WI38 (cell line): Measurements from ENCODE around the gene RPL18.

Experiments used
- H3K4me3 ChIP-seq: 2 replicates; pipeline ENCODE4 v1.5.1; 2011; ENCODE audit warnings: low read depth, mild to moderate bottlenecking, control low read depth, low read length
- TF ChIP-seq, protein P1 (sequence below): IDR thresholded peaks from 2 replicates; pipeline ENCODE4 v1.5.1; 2012; ENCODE audit warnings: low read depth, mild to moderate bottlenecking, control low read depth, low read length

Gene RPL18

DNA sequence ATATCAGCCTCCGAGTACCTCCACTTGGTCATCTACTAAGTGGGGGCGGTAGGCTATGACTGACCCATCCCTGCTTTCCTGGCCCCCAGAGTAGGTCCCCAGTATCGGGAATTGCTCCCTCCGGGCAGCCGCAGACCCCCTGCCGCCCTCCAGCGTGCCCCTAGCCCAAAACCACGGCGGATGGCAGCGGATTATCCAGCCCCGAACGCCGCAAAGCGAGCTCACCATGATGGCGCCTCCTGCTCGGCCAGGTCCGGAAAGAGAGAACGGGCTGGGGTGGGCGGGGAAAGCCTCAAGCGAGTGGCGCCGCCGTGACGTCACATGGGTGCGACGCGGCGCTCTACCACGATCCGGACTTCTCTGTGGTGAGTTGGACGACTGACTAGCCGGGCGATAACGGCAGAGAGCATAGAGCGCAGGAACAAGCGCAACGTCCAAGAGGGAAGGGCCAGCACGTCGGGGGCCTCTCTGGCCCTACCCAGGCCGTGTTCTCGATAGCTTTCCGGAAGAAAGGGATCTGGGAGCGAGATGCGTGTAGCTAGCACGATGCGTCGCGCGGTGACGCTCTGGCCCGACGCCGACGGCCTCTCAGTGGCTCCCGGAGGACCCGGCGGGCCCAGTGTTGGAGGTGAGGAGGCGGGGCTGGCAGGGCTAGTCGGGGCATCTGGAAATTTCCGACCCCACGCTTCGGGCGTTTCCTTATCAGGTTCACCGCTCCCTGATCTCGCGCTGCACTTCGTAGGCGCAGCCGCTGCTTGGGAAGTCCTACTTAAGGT lies at the start of gene RPL18, which contains the start of gene SPHK2:
TSS of gene RPL18 (minus strand) at position 263 of the 776 bp plus-strand sequence. CDS start at position 228, 35 bp downstream.
TSS of gene SPHK2 (plus strand) at position 591 of the 776 bp plus-strand sequence. CDS start 1,009 bp downstream, outside the sequence.
- peak within 1 kb of the TSS; percentile 100 for H3K4me3 ChIP-seq
- TF ChIP-seq, protein P1, sequence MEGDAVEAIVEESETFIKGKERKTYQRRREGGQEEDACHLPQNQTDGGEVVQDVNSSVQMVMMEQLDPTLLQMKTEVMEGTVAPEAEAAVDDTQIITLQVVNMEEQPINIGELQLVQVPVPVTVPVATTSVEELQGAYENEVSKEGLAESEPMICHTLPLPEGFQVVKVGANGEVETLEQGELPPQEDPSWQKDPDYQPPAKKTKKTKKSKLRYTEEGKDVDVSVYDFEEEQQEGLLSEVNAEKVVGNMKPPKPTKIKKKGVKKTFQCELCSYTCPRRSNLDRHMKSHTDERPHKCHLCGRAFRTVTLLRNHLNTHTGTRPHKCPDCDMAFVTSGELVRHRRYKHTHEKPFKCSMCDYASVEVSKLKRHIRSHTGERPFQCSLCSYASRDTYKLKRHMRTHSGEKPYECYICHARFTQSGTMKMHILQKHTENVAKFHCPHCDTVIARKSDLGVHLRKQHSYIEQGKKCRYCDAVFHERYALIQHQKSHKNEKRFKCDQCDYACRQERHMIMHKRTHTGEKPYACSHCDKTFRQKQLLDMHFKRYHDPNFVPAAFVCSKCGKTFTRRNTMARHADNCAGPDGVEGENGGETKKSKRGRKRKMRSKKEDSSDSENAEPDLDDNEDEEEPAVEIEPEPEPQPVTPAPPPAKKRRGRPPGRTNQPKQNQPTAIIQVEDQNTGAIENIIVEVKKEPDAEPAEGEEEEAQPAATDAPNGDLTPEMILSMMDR: no peak

DNA sequence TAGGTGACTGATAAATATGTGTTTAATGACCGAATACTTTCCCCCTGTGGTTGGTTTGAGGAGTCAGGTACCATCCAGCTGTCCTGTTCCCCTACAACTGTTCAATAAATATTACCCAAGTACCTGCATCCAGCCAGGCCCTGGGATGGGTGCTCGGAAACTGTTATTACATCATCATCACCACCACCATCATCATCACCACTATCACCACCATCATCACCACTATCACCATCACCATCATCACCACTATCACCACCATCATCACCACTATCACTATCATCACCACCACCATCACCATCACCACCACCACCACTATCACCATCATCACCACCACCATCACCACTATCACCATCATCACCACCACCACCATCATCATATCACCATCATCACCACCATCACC lies 49.8 kb upstream of the RPL18 start:
- no peak overlapping the region for H3K4me3 ChIP-seq
- TF ChIP-seq, protein P1: no peak

DNA sequence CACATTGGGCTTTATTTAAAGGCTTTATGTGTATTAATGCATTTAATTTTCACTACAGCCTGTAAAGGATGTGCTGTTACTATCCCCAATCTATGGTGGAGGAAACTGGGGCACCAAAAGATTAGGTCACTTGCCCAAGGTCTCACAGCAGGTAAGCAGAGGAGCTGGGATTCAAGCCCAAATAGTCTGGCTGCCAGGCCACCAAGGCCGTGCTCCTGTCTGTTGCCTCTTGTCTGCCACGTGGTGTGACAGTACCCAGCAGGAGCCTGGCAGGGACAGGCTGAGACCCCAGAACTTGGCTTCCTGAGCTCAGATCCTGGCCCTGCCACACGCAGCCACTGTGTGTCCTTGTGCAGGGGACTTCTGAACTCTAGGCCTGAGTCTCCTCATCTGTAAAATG lies 49.4 kb upstream of the RPL18 start:
- no peak overlapping the region for H3K4me3 ChIP-seq
- TF ChIP-seq, protein P1: no peak

DNA sequence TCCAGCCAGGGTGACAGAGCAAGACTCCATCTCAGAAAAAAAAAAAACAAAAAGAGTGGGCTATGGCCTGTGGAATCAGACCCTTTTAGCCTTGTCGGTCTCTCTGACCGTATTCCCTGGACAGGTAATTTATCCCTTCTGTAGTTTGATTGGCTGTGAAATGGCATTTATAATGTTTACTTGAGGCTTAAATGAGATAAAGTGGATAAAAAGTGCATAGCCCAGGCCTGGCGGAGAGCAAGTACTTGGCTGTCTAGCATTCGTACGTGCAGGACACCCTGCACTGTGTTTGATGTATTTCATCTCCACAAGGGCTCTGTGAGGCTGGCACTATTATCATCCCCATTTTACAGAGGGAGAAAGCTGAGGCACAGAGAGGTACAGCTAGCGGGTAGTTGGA lies 46.8 kb upstream of the RPL18 start:
- TF ChIP-seq, protein P1: no peak
- no peak overlapping the region for H3K4me3 ChIP-seq

DNA sequence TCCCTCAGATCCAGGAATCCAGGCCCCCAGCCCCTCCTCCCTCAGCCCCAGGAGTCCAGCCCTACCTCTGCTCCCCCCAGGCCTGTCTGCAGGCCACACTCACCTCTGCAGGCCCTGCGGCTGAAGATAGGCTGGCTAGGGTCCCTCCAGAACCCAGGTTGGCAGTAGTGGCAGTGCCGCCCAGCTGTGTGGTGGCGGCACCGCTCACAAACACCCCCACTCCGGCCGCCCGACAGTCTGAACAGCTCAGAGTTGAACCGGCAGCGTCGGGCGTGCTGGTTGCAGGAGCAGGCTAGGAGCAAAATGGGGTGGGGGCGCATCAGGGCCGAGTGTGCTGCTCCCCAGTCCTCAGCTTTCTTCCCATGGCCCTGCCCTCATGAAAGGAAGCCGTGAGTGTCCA lies 45.5 kb upstream of the RPL18 start:
- TF ChIP-seq, protein P1: no peak
- no peak overlapping the region for H3K4me3 ChIP-seq

DNA sequence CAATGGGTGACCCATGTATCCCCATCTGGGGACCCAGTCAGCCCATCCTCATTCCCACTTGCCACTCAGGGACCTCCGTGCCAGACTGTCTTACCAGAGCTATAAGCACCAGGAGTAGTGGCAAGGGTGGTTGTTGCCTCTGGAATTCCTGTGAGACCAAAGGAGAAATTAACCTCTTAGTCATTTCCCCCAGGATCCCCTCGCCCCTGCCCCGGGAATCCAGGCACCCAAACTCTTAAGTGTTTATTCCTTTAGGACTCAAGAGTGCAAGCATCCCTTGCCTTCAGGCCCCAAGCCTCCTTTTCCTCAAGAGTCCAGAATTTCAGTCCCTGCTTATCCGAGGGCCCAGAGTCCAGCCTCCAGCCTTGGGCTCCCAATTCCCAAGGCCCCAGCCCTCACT lies 44.7 kb upstream of the RPL18 start:
- TF ChIP-seq, protein P1: no peak
- H3K4me3 ChIP-seq: no peak overlapping the region

DNA sequence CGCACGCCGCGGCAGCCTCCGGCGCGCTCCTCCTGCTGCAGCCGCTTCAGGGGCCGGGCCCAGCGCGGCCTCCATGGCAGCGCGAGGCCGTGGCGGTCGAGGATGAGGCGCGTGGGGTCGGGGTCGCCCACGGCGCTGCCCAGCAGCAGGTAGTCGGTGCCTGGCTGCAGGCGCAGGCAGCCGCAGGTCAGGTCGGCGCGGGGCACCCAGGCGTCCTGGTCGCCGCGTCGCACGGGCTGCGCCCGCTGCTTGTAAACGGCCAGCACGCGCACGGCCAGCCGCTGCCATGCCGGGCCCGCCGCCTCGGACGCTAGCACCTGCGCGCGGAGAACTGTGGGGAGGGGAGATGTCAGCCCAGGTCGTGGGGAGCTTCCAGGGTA lies 42.7 kb upstream of the RPL18 start:
- H3K4me3 ChIP-seq: no peak overlapping the region
- TF ChIP-seq, protein P1: no peak
